CD4-positive, alpha-beta T cell treated with Interleukin-10 for 1 hour (primary cell): ENCODE data around the gene GRID2.

Experiments used
- DNase-seq: peaks from one replicate; pipeline ENCODE4 v3.0.0-alpha.2; 2020

The GRID2 gene

GRCh38 chr4:93446038-93446437, 1142.3 kb downstream of the GRID2 start:
- no peak for DNase-seq

GRCh38 chr4:93448691-93449293, 1145.0 kb downstream of the GRID2 start:
- DNase-seq: no peak

GRCh38 chr4:93451954-93452353, 1148.2 kb downstream of the GRID2 start:
- no peak for DNase-seq

GRCh38 chr4:93461541-93461940, 1157.8 kb downstream of the GRID2 start:
- DNase-seq: no peak

GRCh38 chr4:93466446-93466845, 1162.7 kb downstream of the GRID2 start:
- no peak for DNase-seq

GRCh38 chr4:93467484-93468155, 1163.9 kb downstream of the GRID2 start:
- DNase-seq: no peak

- no peak for DNase-seq
Observed at GRCh38 chr4:93469560-93469959, 1165.8 kb downstream of the GRID2 start.

- DNase-seq: no peak
Observed at GRCh38 chr4:93475730-93476129, 1172.0 kb downstream of the GRID2 start.

GRCh38 chr4:93478805-93479204, 1175.0 kb downstream of the GRID2 start:
- DNase-seq: no peak

GRCh38 chr4:93480452-93480851, 1176.7 kb downstream of the GRID2 start:
- no peak for DNase-seq

- no peak for DNase-seq
Observed at GRCh38 chr4:93495346-93495745, 1191.6 kb downstream of the GRID2 start.

GRCh38 chr4:93501244-93501643, 1197.5 kb downstream of the GRID2 start:
- DNase-seq: no peak

GRCh38 chr4:93501946-93502345, 1198.2 kb downstream of the GRID2 start:
- DNase-seq: no peak

- no peak for DNase-seq
Observed at GRCh38 chr4:93502991-93503390, 1199.2 kb downstream of the GRID2 start.

- DNase-seq: no peak
Observed at GRCh38 chr4:93513851-93514250, 1210.1 kb downstream of the GRID2 start.

GRCh38 chr4:93515208-93515607, 1211.4 kb downstream of the GRID2 start:
- no peak for DNase-seq

GRCh38 chr4:93529692-93530372, 1226.1 kb downstream of the GRID2 start:
- no peak for DNase-seq

GRCh38 chr4:93532234-93532633, 1228.5 kb downstream of the GRID2 start:
- DNase-seq: no peak

- no peak for DNase-seq
Observed at GRCh38 chr4:93540562-93540961, 1236.8 kb downstream of the GRID2 start.

- DNase-seq: no peak
Observed at GRCh38 chr4:93561842-93562241, 1258.1 kb downstream of the GRID2 start.

- no peak for DNase-seq
Observed at GRCh38 chr4:93568758-93569157, 1265.0 kb downstream of the GRID2 start.

- DNase-seq: no peak
Observed at GRCh38 chr4:93573285-93573684, 1269.5 kb downstream of the GRID2 start.

GRCh38 chr4:93578942-93579341, 1275.2 kb downstream of the GRID2 start:
- DNase-seq: no peak

GRCh38 chr4:93605163-93605562, 1301.4 kb downstream of the GRID2 start:
- DNase-seq: no peak
